RPMI8226 (cell line): ENCODE results near the gene FOXK1.

ENCODE experiments used
- DNase-seq: peaks from one replicate; pipeline ENCODE4 v3.0.0-alpha.2; 2015

The FOXK1 gene

GRCh38 chr7:4699841-4700240, 17.7 kb downstream of the FOXK1 start:
- no peak for DNase-seq

DNA sequence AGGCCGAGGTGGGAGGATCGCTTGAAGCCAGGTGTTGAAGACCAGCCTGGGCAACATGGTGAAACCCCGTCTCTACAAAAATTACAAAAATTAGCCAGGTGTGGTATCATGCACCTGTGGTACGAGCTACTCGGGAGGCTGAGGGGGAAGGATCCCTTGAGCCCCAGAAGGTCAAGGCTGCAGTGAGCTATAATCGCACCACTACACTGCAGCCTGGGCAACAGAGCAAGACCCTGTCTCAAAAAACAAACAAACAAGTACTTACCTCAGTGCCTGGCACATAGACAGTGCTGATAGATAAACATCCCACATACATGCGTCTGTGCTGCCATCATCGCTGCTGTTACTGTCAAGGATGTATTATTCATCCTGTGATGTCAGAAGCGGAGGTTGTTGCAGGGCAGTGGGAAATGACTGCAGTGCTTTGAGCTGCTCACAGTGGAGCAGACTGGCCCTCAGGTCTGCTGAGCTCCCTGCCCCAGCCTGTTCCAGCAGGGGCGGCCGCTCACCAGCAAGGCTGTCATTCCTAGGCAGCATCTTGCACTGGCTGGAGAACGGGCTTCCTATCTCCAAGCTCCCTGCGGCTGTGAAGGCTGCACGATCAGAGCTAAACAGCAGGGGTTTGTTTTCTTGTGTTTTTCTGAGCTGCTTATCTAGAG, 18.6 kb downstream of the FOXK1 start:
- DNase-seq: no peak

DNA sequence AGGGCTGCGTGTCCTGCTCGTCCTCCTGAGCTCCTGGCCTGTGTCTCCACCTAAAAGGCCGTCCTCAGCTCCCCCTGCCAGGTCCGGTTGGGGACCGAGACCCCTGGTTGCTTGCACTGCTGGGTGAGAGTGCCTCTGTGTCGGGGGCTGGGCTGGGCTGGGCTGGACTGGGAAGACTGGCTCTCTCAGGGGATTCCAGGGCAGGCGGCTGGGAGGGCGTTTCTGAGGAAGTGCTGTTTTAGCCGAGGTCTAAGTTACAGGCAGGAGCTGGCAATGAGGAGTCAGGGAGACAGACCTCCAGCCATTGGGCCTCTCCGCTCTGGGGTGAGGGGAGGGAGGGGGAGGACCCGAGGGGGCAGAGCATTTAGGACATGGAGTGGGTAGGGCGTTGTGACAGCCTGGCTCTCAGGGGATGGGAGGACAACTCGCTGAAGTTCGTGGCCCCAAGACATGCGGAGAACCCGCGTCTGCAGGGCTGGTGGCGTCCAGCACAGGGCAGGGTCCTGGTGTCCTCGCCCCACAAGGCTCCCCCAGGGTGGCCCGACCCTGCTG, 20.9 kb downstream of the FOXK1 start:
- no peak for DNase-seq

GRCh38 chr7:4703532-4703931, 21.4 kb downstream of the FOXK1 start:
- no peak for DNase-seq

- no peak for DNase-seq
Measured at GRCh38 chr7:4706384-4707216, 24.5 kb downstream of the FOXK1 start.

DNA sequence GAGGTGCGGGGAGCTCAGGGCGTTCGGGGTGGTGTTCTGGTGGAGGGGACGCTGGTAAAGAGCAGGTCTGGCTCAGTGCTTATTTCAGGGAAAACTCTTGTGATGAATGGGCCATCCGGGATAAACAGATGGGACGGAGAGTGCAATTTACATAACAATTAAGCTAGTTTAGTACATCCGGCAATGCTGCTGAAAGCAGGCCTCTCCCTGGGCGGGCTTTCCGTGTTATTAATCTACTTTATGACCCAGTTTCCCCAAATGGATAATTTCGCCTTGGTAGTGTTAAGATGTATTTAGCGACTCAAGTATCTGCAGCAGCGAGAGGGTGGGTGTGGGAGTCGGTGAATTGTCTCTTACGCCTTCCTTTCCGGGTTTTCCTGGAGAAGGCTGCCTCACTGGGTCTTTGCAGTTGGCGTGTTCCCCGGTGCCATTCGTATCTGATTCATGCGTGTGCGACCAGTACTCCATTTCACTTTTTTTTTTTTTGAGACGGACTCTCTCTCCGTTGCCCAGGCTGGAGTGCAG, 25.2 kb downstream of the FOXK1 start:
- no peak for DNase-seq

- DNase-seq: no peak
Measured at GRCh38 chr7:4707980-4708411, 25.9 kb downstream of the FOXK1 start.

GRCh38 chr7:4709187-4709586, 27.1 kb downstream of the FOXK1 start:
- no peak for DNase-seq

- DNase-seq: no peak
Measured at GRCh38 chr7:4711093-4711492, 29.0 kb downstream of the FOXK1 start.

GRCh38 chr7:4711634-4712033, 29.5 kb downstream of the FOXK1 start:
- no peak for DNase-seq

DNA sequence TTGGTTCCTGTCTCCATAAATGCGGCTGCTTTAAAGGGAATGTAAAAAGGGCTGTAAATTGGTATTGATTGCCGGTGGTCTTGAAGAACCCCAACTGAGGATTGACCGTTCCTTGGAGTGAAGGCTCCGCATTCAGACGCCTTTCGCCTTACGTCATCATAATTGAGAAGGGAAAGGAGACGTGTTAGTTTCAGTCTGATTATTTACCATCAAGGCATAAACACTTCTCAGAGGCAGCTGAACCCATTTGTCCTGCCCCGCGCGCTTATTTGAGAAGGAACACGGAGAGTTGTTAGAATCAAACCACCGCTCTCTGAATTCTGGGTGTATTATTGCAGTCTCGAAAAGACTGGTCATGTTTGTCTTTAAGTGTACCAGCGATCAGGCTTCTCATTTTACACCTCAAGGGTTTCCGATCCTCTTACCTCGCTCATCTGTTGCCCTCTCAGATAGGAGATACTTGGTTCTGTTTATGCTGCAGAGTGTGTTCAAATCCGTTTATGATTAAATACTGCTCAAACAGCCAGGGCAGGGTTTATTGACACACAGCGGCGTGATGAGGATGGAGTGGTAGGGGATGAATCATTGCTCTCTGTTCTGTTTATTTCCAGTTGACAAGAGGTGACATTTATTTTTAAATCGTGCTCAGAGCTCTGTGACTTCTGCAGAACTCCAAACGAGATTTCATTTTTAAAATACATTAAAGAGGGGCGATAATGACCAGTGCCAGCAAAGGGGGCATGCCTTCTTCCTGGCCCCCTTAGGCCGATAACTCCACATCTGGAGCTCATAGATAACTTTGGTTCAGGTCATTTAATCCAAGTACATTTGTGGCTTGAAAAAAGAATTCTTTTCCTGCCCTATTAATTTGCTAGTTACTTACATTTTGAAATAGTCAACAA, 30.4 kb downstream of the FOXK1 start:
- DNase-seq: no peak

- no peak for DNase-seq
Measured at GRCh38 chr7:4713183-4713784, 31.2 kb downstream of the FOXK1 start.

GRCh38 chr7:4714161-4714700, 32.1 kb downstream of the FOXK1 start:
- no peak for DNase-seq

- DNase-seq: no peak
Measured at GRCh38 chr7:4714767-4715409, 32.8 kb downstream of the FOXK1 start.

DNA sequence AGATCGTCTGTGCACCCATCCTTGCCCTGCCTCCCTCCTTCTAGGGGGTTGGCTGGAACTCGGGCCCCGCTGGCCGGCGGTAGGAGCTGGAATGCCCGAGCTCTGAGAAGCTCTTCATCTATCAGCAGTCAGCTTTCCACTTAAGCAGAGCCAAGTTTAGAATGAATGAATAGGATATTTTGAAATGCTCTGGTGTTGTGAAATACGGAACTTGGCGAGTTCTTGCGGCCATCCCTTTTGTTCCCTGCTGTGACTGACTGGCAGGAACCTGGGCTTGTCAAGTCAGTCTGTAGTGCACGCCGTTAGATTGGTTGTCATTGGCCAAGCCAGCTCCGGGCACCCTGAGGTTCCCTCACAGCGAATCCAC, 33.3 kb downstream of the FOXK1 start:
- DNase-seq: no peak

- no peak for DNase-seq
Measured at GRCh38 chr7:4716946-4717795, 35.1 kb downstream of the FOXK1 start.

DNA sequence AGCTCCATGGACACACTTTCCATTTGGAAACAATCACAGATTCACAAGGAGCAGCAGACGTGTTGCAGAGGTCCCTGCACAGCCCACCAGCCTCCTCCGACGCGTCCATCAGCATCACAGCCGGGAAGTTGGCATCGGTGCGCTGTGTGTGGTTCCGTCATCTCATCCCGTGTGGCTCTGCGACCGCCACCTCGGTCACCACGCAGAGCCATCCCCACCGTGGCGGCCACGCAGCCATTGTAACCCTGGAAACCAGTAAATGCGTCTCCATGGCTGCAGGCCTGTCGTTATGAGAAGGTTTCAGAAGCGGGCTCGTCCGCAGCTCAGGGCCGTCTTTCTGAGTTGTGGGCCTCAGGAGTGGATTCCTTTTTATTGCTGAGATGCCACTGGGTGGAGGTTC, 36.0 kb downstream of the FOXK1 start:
- no peak for DNase-seq

DNA sequence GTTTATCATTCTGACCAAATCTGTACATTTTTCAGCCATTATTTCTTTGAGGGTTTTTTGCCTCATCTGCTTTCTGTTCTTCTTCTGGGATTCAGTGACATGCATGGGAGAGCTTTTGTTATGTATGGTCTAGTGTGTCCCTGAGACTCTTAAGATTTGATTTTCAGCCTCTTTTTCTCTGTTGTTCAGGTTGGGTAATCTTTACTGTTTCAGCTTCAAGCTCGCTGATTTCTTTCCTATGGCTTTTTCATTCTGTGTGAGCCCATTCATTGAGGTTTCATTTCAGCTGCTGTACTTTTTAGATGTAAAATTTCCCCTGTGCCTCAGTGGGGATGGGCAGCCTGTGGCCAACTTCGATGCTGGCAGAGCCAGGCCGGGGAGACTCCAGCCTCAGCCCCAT, 38.1 kb downstream of the FOXK1 start:
- no peak for DNase-seq

- no peak for DNase-seq
Measured at GRCh38 chr7:4722308-4722707, 40.2 kb downstream of the FOXK1 start.

DNA sequence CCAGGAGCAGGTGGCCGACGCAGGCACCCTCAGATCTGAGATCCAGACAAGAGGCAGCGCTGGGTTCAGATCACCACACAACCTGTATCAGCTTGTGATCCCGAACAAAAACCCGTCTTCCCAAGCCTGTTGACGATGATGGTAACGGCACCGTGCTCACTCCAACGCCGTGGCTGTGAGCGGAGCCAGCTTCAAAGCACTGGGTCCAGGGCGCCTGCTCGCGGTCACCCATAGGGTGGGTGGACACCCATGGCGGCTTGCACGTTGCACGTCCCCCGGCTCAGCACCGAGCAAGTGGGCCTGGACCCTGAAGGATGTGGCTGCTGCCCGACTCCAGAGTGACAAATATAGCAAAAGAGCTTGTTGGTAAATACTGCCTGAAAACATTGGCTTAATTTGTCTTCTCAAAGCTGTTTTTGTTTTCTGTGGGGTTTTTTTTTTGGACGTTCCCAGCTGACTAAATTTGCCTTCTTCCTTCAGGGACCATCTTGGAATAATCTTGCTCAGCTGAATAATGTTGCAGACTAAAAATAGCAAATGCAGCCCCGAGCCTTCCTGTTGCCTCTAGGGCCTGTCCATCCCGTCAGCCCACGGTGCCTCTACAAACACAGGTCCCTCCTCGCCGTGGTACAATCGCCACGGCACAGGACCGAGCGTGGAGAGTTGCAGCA, 41.0 kb downstream of the FOXK1 start:
- DNase-seq: no peak
